ENCODE measurements around the gene PPP1R36.

DNA sequence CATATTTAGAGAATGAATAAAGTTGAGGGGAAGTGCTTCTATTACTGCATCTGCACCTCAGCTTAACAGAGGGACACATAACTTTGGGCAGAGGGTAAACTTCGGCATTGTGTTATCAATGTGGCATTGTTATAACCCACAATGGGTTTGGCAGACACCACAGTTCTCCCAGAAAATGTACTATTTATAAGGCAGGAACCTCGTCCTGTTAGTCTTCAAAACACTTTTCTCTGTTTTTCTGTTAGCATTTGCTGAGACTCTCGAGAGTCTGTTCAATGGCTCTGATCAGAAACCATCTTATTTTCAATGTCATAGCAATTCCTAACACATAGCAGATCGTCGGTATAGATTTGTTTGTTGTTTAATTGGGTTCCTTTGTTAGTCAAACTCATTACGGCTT is 13.9 kb downstream of the PPP1R36 start:
- TF ChIP-seq, protein P1, sequence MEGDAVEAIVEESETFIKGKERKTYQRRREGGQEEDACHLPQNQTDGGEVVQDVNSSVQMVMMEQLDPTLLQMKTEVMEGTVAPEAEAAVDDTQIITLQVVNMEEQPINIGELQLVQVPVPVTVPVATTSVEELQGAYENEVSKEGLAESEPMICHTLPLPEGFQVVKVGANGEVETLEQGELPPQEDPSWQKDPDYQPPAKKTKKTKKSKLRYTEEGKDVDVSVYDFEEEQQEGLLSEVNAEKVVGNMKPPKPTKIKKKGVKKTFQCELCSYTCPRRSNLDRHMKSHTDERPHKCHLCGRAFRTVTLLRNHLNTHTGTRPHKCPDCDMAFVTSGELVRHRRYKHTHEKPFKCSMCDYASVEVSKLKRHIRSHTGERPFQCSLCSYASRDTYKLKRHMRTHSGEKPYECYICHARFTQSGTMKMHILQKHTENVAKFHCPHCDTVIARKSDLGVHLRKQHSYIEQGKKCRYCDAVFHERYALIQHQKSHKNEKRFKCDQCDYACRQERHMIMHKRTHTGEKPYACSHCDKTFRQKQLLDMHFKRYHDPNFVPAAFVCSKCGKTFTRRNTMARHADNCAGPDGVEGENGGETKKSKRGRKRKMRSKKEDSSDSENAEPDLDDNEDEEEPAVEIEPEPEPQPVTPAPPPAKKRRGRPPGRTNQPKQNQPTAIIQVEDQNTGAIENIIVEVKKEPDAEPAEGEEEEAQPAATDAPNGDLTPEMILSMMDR (IDR thresholded peaks at IDR 0.05) = no peak
- TF ChIP-seq, protein P2, sequence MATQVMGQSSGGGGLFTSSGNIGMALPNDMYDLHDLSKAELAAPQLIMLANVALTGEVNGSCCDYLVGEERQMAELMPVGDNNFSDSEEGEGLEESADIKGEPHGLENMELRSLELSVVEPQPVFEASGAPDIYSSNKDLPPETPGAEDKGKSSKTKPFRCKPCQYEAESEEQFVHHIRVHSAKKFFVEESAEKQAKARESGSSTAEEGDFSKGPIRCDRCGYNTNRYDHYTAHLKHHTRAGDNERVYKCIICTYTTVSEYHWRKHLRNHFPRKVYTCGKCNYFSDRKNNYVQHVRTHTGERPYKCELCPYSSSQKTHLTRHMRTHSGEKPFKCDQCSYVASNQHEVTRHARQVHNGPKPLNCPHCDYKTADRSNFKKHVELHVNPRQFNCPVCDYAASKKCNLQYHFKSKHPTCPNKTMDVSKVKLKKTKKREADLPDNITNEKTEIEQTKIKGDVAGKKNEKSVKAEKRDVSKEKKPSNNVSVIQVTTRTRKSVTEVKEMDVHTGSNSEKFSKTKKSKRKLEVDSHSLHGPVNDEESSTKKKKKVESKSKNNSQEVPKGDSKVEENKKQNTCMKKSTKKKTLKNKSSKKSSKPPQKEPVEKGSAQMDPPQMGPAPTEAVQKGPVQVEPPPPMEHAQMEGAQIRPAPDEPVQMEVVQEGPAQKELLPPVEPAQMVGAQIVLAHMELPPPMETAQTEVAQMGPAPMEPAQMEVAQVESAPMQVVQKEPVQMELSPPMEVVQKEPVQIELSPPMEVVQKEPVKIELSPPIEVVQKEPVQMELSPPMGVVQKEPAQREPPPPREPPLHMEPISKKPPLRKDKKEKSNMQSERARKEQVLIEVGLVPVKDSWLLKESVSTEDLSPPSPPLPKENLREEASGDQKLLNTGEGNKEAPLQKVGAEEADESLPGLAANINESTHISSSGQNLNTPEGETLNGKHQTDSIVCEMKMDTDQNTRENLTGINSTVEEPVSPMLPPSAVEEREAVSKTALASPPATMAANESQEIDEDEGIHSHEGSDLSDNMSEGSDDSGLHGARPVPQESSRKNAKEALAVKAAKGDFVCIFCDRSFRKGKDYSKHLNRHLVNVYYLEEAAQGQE (IDR thresholded peaks at IDR 0.05) = no peak
- TF ChIP-seq ESRRA (IDR thresholded peaks at IDR 0.05; ENCODE audit: borderline replicate concordance, low read length) (no peak), NPAS2 (CRISPR knock-in tag; IDR thresholded peaks at IDR 0.05; ENCODE audit: borderline replicate concordance) (no peak), RFX5 (IDR thresholded peaks at IDR 0.05) (no peak), JUN (IDR thresholded peaks at IDR 0.05) (no peak), ZFP36 (IDR thresholded peaks at IDR 0.05; ENCODE audit: borderline replicate concordance, partially characterized antibody) (no peak), HDAC2 (IDR thresholded peaks at IDR 0.05) (no peak), MYC (IDR thresholded peaks at IDR 0.05; ENCODE audit: borderline replicate concordance, low read length) (no peak), KDM5A (IDR thresholded peaks at IDR 0.05) (no peak), MAFK (IDR thresholded peaks at IDR 0.05; ENCODE audit: partially characterized antibody) (no peak)
- TF ChIP-seq, protein P3, sequence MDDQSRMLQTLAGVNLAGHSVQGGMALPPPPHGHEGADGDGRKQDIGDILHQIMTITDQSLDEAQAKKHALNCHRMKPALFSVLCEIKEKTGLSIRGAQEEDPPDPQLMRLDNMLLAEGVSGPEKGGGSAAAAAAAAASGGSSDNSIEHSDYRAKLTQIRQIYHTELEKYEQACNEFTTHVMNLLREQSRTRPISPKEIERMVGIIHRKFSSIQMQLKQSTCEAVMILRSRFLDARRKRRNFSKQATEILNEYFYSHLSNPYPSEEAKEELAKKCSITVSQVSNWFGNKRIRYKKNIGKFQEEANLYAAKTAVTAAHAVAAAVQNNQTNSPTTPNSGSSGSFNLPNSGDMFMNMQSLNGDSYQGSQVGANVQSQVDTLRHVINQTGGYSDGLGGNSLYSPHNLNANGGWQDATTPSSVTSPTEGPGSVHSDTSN (IDR thresholded peaks at IDR 0.05) = no peak
- TF ChIP-seq, protein P4, sequence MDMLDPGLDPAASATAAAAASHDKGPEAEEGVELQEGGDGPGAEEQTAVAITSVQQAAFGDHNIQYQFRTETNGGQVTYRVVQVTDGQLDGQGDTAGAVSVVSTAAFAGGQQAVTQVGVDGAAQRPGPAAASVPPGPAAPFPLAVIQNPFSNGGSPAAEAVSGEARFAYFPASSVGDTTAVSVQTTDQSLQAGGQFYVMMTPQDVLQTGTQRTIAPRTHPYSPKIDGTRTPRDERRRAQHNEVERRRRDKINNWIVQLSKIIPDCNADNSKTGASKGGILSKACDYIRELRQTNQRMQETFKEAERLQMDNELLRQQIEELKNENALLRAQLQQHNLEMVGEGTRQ (IDR thresholded peaks at IDR 0.05) = no peak

Data from A549 (cell line).